Gastroesophageal sphincter (tissue), 3 donors: ENCODE data around the gene PPP1R37.

Source experiments
- CTCF ChIP-seq, 4 experiments: fragments of 200-600 bp in 2 of 4; fragments of 450-650 bp in 2 of 4; sonication (generic) in 1 of 4; IDR thresholded peaks; one replicate each; pipeline ENCODE4 v1.5.1; 2017 to 2019; ENCODE audit warnings: antibody characterized with exemption in 4 of 4, mild to moderate bottlenecking in 2 of 4, moderate library complexity in 2 of 4
- POLR2A ChIP-seq, 2 donors: fragments of 450-650 bp; IDR thresholded peaks; one replicate each; pipeline ENCODE4 v1.6.1; 2017; ENCODE audit warnings: antibody characterized with exemption in 2 of 2, mild to moderate bottlenecking in 2 of 2, moderate library complexity in 1 of 2
- POLR2AphosphoS5 ChIP-seq: sonication (generic); formaldehyde crosslinking; IDR thresholded peaks from one replicate; pipeline ENCODE4 v1.6.1; 2017; ENCODE audit warnings: antibody characterized with exemption

GRCh38 chr19:45079063-45079910, 13.7 kb upstream of the PPP1R37 start, which contains the start of gene GEMIN7:
- TF ChIP-seq CTCF (IDR thresholded peaks at IDR 0.05): peak in 3 of 4 experiments; percentile 22 to 50 (median 45)
- no peak for TF ChIP-seq POLR2AphosphoS5
- TF ChIP-seq POLR2A (IDR thresholded peaks at IDR 0.05): peak; percentile 34 to 44
